Loucy (cell line): ENCODE results near the gene PLA2G12A.
A peak's percentile ranks its signal among the peaks of the same experiment; 100 is the strongest.

Source experiments
- H2AFZ ChIP-seq: fragments of 200-600 bp; sonication (generic); 2 replicates; pipeline ENCODE4 v1.6.0; 2016; ENCODE audit warnings: antibody characterized with exemption, mild to moderate bottlenecking, low read length, moderate library complexity
- H3F3A ChIP-seq: fragments of 200-600 bp; 2 replicates; pipeline ENCODE4 v1.6.0; 2016; ENCODE audit warnings: antibody characterized with exemption, low read depth, mild to moderate bottlenecking
- H3K27me3 ChIP-seq: fragments of 200-600 bp; sonication (generic); 2 replicates; pipeline ENCODE4 v1.6.1; 2014; ENCODE audit warnings: low read length, mild to moderate bottlenecking; ENCODE audit not compliant: insufficient read depth, poor library complexity, severe bottlenecking
- H3K36me3 ChIP-seq: fragments of 200-600 bp; sonication (generic); 2 replicates; pipeline ENCODE4 v1.6.1; 2016; ENCODE audit warnings: low read length; ENCODE audit not compliant: insufficient read depth
- H3K4me1 ChIP-seq: fragments of 200-600 bp; sonication (generic); 2 replicates; pipeline ENCODE4 v1.5.1; 2014; ENCODE audit warnings: low read length, mild to moderate bottlenecking; ENCODE audit not compliant: insufficient read depth, poor library complexity, severe bottlenecking
- H3K4me2 ChIP-seq: fragments of 200-600 bp; sonication (generic); 2 replicates; pipeline ENCODE4 v1.6.0; 2014; ENCODE audit warnings: antibody characterized with exemption, low read length, low read depth, mild to moderate bottlenecking; ENCODE audit not compliant: poor library complexity, severe bottlenecking
- H3K4me3 ChIP-seq: fragments of 200-600 bp; sonication (generic); 2 replicates; pipeline ENCODE4 v1.5.1; 2014; ENCODE audit warnings: low read length, mild to moderate bottlenecking, mixed read lengths; ENCODE audit not compliant: poor library complexity, severe bottlenecking
- H3K79me2 ChIP-seq: fragments of 200-600 bp; sonication (generic); 2 replicates; pipeline ENCODE4 v1.6.1; 2014; ENCODE audit warnings: low read length; ENCODE audit not compliant: insufficient read depth
- H3K9ac ChIP-seq: fragments of 200-600 bp; sonication (generic); 2 replicates; pipeline ENCODE4 v1.6.0; 2014; ENCODE audit warnings: mild to moderate bottlenecking, low read depth, low read length, moderate library complexity; ENCODE audit not compliant: poor library complexity, severe bottlenecking
- H3K9me2 ChIP-seq: fragments of 200-600 bp; sonication (generic); replicated peaks from 2 replicates; pipeline ENCODE4 v1.6.1; 2016; ENCODE audit warnings: low read depth, low read length, mixed read lengths
- H3K9me3 ChIP-seq: fragments of 200-600 bp; sonication (generic); 2 replicates; pipeline ENCODE4 v1.6.1; 2014; ENCODE audit warnings: mild to moderate bottlenecking, antibody characterized with exemption, low read length, low read depth; ENCODE audit not compliant: insufficient read depth
- H4K20me1 ChIP-seq: fragments of 200-600 bp; sonication (generic); 2 replicates; pipeline ENCODE4 v1.6.0; 2014; ENCODE audit warnings: antibody characterized with exemption, low read length, mild to moderate bottlenecking; ENCODE audit not compliant: insufficient read depth, poor library complexity, severe bottlenecking
- EZH2phosphoT487 ChIP-seq: fragments of 200-600 bp; IDR thresholded peaks from 2 replicates; pipeline ENCODE4 v1.6.1; 2018; ENCODE audit warnings: antibody characterized with exemption, mild to moderate bottlenecking, moderate library complexity, borderline replicate concordance
- TF ChIP-seq, protein P1 (sequence below): fragments of 200-600 bp; sonication (generic); conservative IDR thresholded peaks from 2 replicates; pipeline ENCODE4 v1.5.1; 2014; ENCODE audit warnings: mild to moderate bottlenecking, antibody characterized with exemption, low read length

The PLA2G12A gene

DNA sequence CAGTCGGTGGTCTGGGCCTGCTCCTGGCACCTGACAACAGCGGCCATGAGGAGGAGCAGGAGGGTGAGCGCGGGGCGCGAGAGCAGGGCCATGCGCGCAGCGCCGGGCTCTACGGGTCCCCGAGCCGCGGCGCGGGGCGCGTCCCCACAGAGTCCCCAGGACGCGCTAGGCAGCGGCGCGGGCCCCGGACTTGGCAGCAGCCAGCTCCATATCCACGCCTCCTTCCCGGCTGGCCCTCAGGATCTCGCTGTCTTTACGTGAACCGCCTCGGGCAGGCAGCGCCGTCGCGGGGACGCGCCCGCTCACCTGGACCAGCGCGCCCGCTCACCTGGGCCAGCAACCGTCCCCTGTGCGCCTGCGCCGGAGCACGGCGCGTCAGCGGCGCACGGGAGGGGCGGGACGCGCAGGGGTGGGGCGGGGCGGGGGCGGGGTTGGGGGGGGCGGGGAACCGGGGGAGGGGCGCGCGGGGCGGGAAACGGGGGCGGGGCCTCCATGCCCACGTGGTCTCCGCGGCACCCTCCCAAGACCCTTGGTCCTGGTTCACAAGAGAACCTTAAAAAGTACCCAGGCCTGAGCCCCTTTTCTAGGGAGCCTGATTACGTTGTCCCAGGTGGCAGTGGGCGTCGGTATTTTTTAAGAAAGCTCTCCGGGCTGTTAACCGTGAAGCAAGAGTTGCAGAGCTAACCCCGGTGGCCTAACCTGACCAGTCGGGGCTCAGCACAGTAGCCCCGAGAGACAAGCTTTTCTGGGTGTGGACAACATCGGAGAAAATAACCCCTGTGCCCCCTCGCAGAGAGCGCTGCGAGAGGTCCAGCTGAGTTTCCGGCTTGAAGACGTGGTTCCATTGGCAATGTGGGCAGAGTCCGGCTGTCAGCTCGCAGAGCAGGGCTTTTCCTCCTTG is at the start of gene PLA2G12A:
Gene PLA2G12A (minus strand): TSS at position 353 of the 901 bp plus-strand sequence. CDS start 261 bp downstream, at position 92.
- H3K27me3 ChIP-seq, result no peaks in the 10 kb centered on the region
- H3K4me3 ChIP-seq, result peak within 1 kb of the TSS; percentile 86
- H4K20me1 ChIP-seq, result no peaks in the 10 kb centered on the region
- peaks cover 36% of the 10 kb centered on the region for H3K4me1 ChIP-seq
- no peak for TF ChIP-seq EZH2phosphoT487
- TF ChIP-seq, protein P1, sequence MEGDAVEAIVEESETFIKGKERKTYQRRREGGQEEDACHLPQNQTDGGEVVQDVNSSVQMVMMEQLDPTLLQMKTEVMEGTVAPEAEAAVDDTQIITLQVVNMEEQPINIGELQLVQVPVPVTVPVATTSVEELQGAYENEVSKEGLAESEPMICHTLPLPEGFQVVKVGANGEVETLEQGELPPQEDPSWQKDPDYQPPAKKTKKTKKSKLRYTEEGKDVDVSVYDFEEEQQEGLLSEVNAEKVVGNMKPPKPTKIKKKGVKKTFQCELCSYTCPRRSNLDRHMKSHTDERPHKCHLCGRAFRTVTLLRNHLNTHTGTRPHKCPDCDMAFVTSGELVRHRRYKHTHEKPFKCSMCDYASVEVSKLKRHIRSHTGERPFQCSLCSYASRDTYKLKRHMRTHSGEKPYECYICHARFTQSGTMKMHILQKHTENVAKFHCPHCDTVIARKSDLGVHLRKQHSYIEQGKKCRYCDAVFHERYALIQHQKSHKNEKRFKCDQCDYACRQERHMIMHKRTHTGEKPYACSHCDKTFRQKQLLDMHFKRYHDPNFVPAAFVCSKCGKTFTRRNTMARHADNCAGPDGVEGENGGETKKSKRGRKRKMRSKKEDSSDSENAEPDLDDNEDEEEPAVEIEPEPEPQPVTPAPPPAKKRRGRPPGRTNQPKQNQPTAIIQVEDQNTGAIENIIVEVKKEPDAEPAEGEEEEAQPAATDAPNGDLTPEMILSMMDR, result no peak
- H3F3A ChIP-seq, result 0 out of 2 replicates have a peak, but pooled peaks cover 4% of the 10 kb centered on the region
- H3K9me3 ChIP-seq, result no peaks in the 10 kb centered on the region
- peak within 1 kb of the TSS; percentile 97 for H2AFZ ChIP-seq
- H3K9me2 ChIP-seq, result no peaks in the 10 kb centered on the region
- H3K79me2 ChIP-seq, result peaks cover 20% of the 10 kb centered on the region; the same call in 1 of the 2 replicates
- peak within 1 kb of the TSS; percentile 97 for H3K4me2 ChIP-seq
- peak within 1 kb of the TSS; percentile 75 for H3K9ac ChIP-seq
- no peaks in the 10 kb centered on the region for H3K36me3 ChIP-seq

DNA sequence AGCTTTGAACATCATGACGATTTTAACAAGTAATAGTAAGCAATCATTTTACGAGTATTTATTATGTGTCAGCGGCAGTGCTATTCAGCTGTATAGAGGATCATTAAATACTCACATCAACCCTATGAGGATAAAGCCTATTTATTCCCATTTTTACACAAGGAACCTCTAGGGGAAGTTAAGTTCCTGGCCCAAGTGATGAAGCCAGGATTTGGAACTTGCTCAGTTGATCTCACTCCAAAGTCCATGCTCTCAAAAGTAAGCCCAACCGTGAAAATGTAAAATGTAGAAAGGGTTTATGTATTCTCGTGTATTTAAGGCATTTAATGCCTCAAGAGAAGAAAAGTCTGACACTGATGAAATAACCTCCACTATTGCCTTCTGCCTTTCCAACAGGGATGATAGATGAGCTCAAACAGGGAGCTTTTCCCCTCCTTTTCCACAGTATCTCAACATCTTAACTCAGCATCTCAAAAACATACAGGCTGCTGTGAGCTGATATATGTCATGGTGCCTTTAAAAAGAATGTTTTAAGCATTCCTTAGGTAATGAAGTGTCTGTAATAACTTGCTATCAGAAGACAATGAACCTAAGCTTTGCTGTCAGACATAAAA is 35.0 kb upstream of the PLA2G12A start:
- H3K4me1 ChIP-seq, result no peaks in the 10 kb centered on the region
- no peaks in the 10 kb centered on the region for H3K27me3 ChIP-seq
- no peaks in the 10 kb centered on the region for H3F3A ChIP-seq
- H3K9me3 ChIP-seq, result no peaks in the 10 kb centered on the region
- H3K4me3 ChIP-seq, result no peak overlapping the region
- H3K4me2 ChIP-seq, result no peak overlapping the region
- H3K79me2 ChIP-seq, result no peaks in the 10 kb centered on the region
- no peaks in the 10 kb centered on the region for H3K36me3 ChIP-seq
- H2AFZ ChIP-seq, result no peak overlapping the region
- H4K20me1 ChIP-seq, result no peaks in the 10 kb centered on the region
- TF ChIP-seq EZH2phosphoT487, result no peak
- TF ChIP-seq, protein P1, result no peak
- no peaks in the 10 kb centered on the region for H3K9me2 ChIP-seq
- no peak overlapping the region for H3K9ac ChIP-seq

DNA sequence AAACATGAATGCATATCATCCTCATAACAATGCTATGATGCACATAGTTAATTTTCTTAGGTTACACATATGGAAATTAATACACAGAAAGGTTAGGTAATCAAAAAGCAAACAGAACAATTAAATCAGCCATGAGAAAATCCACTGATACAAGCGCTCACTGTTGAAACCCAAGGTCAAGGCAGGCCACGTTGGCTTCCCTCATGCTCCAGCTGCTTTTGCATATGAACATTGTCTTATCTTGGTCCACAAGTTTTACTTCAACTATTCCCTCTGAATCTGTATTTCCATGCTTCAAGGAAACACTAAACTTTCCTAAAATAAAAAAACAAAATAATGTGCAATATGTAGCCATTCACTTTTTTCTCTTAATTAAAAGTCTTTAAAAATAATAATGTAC is 34.5 kb upstream of the PLA2G12A start:
- Histone ChIP-seq H3K9me2 (no peaks in the 10 kb centered on the region), H3K9ac (no peak overlapping the region), H3K79me2 (no peaks in the 10 kb centered on the region), H3K27me3 (no peaks in the 10 kb centered on the region), H3F3A (no peaks in the 10 kb centered on the region), H2AFZ (no peak overlapping the region), H3K36me3 (no peaks in the 10 kb centered on the region), H3K4me1 (no peaks in the 10 kb centered on the region), H3K9me3 (no peaks in the 10 kb centered on the region), H4K20me1 (no peaks in the 10 kb centered on the region), H3K4me2 (no peak overlapping the region), H3K4me3 (no peak overlapping the region)
- TF ChIP-seq EZH2phosphoT487, result no peak
- TF ChIP-seq, protein P1, result no peak
